T-cell (primary cell): Measurements from ENCODE around the gene P2RX5. TPM values are rescaled to one million over a fixed set of nuclear protein-coding genes. Genes with fewer than 3 reads are reported as not detected.
A peak's percentile ranks its signal among the peaks of the same experiment; 100 is the strongest.

ENCODE experiments used
- ATAC-seq, 4 experiments: fragments of 200-7000 bp in 3 of 4; fragments of 150-1000 bp in 1 of 4; cut with Tn5 transposase; replicated peaks in 1 of 4; 1 replicate in 3 of 4; 2 replicates in 1 of 4; pipeline ENCODE4 v1.10.0; 2021; ENCODE audit warnings: moderate library complexity in 3 of 4, mild to moderate bottlenecking in 2 of 4, moderate number of reproducible peaks in 1 of 4
- CTCF ChIA-PET, 2 donors: fragments of 300-600 bp; sonication (Branson Sonifier 250); formaldehyde crosslinking; loops; one replicate each; lab custom pipeline; 2022; ENCODE audit warnings: antibody characterized with exemption in 2 of 2; lab: Charles Lee
- POLR2A ChIA-PET, 2 donors: fragments of 300-600 bp; sonication (Branson Sonifier 250); formaldehyde crosslinking; loops; one replicate each; lab custom pipeline; 2022; ENCODE audit warnings: antibody characterized with exemption in 2 of 2; lab: Charles Lee
- DNase-seq, 35 experiments: peaks; one replicate each; pipeline versions ENCODE4 v3.0.0 to v3.0.0-alpha.2; 2013 to 2023
- H3K27ac ChIP-seq: one replicate; pipeline ENCODE4 v1.5.1; 2013; ENCODE audit warnings: low read length
- H3K27me3 ChIP-seq, 2 experiments: replicated peaks in 1 of 2; 1 replicate in 1 of 2; 2 replicates in 1 of 2; pipeline versions ENCODE4 v1.6.1 to v1.7.0; 2013; ENCODE audit warnings: low read length in 1 of 2, mixed read lengths in 1 of 2; ENCODE audit not compliant: control insufficient read depth in 2 of 2, insufficient read depth in 2 of 2; ENCODE audit errors: extremely low read depth in 1 of 2
- H3K36me3 ChIP-seq, 2 donors: 1 replicate in 1 of 2; 2 replicates in 1 of 2; pipeline versions ENCODE4 v1.6.1 to v1.7.0; 2013; ENCODE audit warnings: low read length in 1 of 2; ENCODE audit not compliant: control insufficient read depth in 2 of 2, insufficient read depth in 1 of 2; ENCODE audit errors: extremely low read depth in 1 of 2
- H3K4me1 ChIP-seq, 2 experiments: 1 replicate in 1 of 2; 2 replicates in 1 of 2; pipeline versions ENCODE4 v1.6.1 to v1.7.0; 2013; ENCODE audit warnings: low read length in 2 of 2, mixed read lengths in 1 of 2; ENCODE audit not compliant: insufficient read depth in 2 of 2, control insufficient read depth in 1 of 2; ENCODE audit errors: extremely low read depth in 1 of 2
- H3K4me3 ChIP-seq, 2 donors: 1 replicate in 1 of 2; 2 replicates in 1 of 2; pipeline versions ENCODE4 v1.5.1 to v1.7.0; 2013; ENCODE audit warnings: mild to moderate bottlenecking in 2 of 2, low read length in 1 of 2, moderate library complexity in 1 of 2; ENCODE audit not compliant: control insufficient read depth in 1 of 2; ENCODE audit errors: extremely low read depth in 1 of 2
- H3K9me3 ChIP-seq: 2 replicates; pipeline ENCODE4 v1.7.0; 2013
- H3K27ac Mint-ChIP-seq, 2 donors: one replicate each; pipeline ENCODE4 v1.8.0; 2020 to 2021; ENCODE audit warnings: mild to moderate bottlenecking in 2 of 2, mixed read lengths in 2 of 2
- H3K27me3 Mint-ChIP-seq, 2 donors: one replicate each; pipeline ENCODE4 v1.8.0; 2021 to 2022; ENCODE audit warnings: mixed read lengths in 2 of 2
- H3K36me3 Mint-ChIP-seq: one replicate; pipeline ENCODE4 v1.8.0; 2021; ENCODE audit warnings: mixed read lengths
- H3K4me1 Mint-ChIP-seq, 3 donors: one replicate each; pipeline ENCODE4 v1.8.0; 2020 to 2022; ENCODE audit warnings: mixed read lengths in 3 of 3, mild to moderate bottlenecking in 1 of 3
- H3K4me3 Mint-ChIP-seq, 3 donors: one replicate each; pipeline ENCODE4 v1.8.0; 2020 to 2022; ENCODE audit warnings: mild to moderate bottlenecking in 3 of 3, mixed read lengths in 3 of 3, moderate library complexity in 3 of 3
- H3K9me3 Mint-ChIP-seq, 3 donors: one replicate each; pipeline ENCODE4 v1.8.0; 2020 to 2022; ENCODE audit warnings: mixed read lengths in 3 of 3
- WGBS: methylation state at CpG from one replicate; pipeline ENCODE4 v1.1.5; 2013; ENCODE audit warnings: missing lambda C conversion rate; ENCODE audit not compliant: insufficient coverage; 5-methylcytosine and 5-hydroxymethylcytosine counted together
- total RNA-seq, 35 experiments: library from RNA in 6 of 35; stranded (reverse) in 6 of 35; fragments of 120-200 nt in 1 of 35; gene quantifications; one replicate each; pipeline versions ENCODE4 v1.2.1 to v1.2.4 and lab custom pipeline; 2013 to 2026

Gene P2RX5
- total RNA-seq, 5 donors from 2014 or later (not counting 1 experiment from before 2014, with no cell fraction given): 19.6 to 35.6 (median 29.9) TPM

GRCh38 chr17:3690094-3690715, 5.8 kb downstream of the P2RX5 start:
- no peak for ATAC-seq

DNA sequence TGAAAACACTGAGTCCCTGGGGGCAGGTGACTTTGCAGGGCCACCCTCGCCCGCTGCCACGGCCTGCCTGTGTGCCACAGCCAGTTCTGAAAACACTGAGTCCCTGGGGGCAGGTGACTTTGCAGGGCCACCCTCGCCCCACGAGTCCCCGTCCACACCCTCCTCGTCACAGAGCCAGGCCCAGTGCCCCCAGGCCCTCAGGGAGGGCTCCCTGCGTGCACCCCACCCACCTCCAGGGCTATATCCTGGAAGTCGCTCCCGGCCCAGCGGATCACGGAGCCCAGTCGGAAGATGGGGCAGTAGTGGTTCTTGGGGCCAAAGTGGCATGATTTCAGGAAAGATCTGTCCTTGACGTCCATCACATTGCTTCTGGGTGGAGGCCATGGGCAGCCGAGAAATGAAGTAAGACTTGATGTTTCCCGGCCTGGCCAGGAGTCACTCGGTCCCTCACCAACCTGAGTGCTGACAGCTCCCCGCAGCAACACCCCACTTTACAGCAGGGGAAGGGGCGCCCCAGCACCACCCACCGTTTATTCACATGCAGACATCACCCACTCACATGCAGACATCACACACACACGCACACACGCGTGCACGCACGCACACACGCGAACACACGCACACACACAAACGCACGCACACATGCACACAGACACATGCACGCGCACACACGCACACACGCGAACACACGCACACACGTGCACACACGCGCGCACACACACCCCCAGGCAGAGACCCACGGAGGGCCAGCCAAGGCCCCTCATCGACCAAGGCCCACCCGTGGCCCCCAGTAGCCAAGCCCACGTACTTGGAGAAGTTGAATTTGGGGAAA, 6.5 kb downstream of the P2RX5 start:
- Mint-ChIP-seq H3K4me1 (peaks cover 11 to 30% (median 12%) of the 10 kb centered on the region in 3 donors), H3K27ac (no peak overlapping the region), H3K9me3 (no peaks in the 10 kb centered on the region), H3K4me3 (no peak overlapping the region), H3K36me3 (peaks cover 15% of the 10 kb centered on the region), H3K27me3 (no peaks in the 10 kb centered on the region)
- DNase-seq: no peak
- no peak overlapping the region for H3K27ac ChIP-seq
- ChIA-PET CTCF (no interaction called here), POLR2A (no interaction called here)
- ATAC-seq: no peak
- no peaks in the 10 kb centered on the region for H3K27me3 ChIP-seq
- H3K36me3 ChIP-seq: peaks cover 18 to 23% of the 10 kb centered on the region in 2 donors
- WGBS: 92% methylated on average over 32 of the region's 44 CpGs
- no peaks in the 10 kb centered on the region for H3K9me3 ChIP-seq
- H3K4me3 ChIP-seq: no peak overlapping the region
- peaks cover 2 to 13% of the 10 kb centered on the region in 2 experiments for H3K4me1 ChIP-seq

More at GRCh38 chr17:3690094-3690715, 5.8 kb downstream of the P2RX5 start:
- Histone ChIP-seq H3K4me3 (no peak overlapping the region), H3K9me3 (no peaks in the 10 kb centered on the region), H3K4me1 (peaks cover 2 to 20% of the 10 kb centered on the region in 2 experiments), H3K27me3 (no peaks in the 10 kb centered on the region), H3K36me3 (peaks cover 18 to 22% of the 10 kb centered on the region in 2 donors), H3K27ac (no peak overlapping the region)
- Mint-ChIP-seq H3K27ac (no peak overlapping the region), H3K36me3 (peaks cover 15% of the 10 kb centered on the region), H3K4me3 (no peak overlapping the region), H3K9me3 (no peaks in the 10 kb centered on the region), H3K27me3 (no peaks in the 10 kb centered on the region), H3K4me1 (peaks cover 15 to 35% (median 16%) of the 10 kb centered on the region in 3 donors)
- WGBS: 93% methylated on average over 15 of the region's 22 CpGs
- no peak for DNase-seq
- CTCF ChIA-PET: no interaction called here
- POLR2A ChIA-PET: no interaction called here

GRCh38 chr17:3688852-3689261, 7.1 kb downstream of the P2RX5 start:
- no peaks in the 10 kb centered on the region for H3K27me3 ChIP-seq
- ChIA-PET POLR2A (no interaction called here), CTCF (no interaction called here)
- H3K36me3 ChIP-seq: peaks cover 22 to 23% of the 10 kb centered on the region in 2 donors
- Mint-ChIP-seq H3K4me1 (peaks cover 5 to 24% (median 7%) of the 10 kb centered on the region in 3 donors), H3K27me3 (no peaks in the 10 kb centered on the region), H3K4me3 (no peak overlapping the region), H3K9me3 (no peaks in the 10 kb centered on the region), H3K27ac (no peak overlapping the region), H3K36me3 (peaks cover 15% of the 10 kb centered on the region)
- H3K4me3 ChIP-seq: no peak overlapping the region
- no peaks in the 10 kb centered on the region for H3K9me3 ChIP-seq
- ATAC-seq (no peak), DNase-seq (no peak)
- no peak overlapping the region for H3K27ac ChIP-seq
- 95% methylated on average over 9 of the region's 14 CpGs for WGBS
- H3K4me1 ChIP-seq: peaks cover 2 to 6% of the 10 kb centered on the region in 2 experiments

GRCh38 chr17:3688027-3688553, 7.9 kb downstream of the P2RX5 start:
- peaks cover 22 to 23% of the 10 kb centered on the region in 2 donors for H3K36me3 ChIP-seq
- H3K4me3 ChIP-seq: no peak overlapping the region
- Mint-ChIP-seq H3K36me3 (peaks cover 15% of the 10 kb centered on the region), H3K27me3 (no peaks in the 10 kb centered on the region), H3K27ac (no peak overlapping the region), H3K4me3 (no peak overlapping the region), H3K4me1 (peaks cover 5 to 21% (median 6%) of the 10 kb centered on the region in 3 donors), H3K9me3 (no peaks in the 10 kb centered on the region)
- no peak for ATAC-seq
- ChIA-PET POLR2A (no interaction called here), CTCF (no interaction called here)
- H3K4me1 ChIP-seq: peaks cover 2 to 4% of the 10 kb centered on the region in 2 experiments
- H3K27me3 ChIP-seq: no peaks in the 10 kb centered on the region
- no peaks in the 10 kb centered on the region for H3K9me3 ChIP-seq
- H3K27ac ChIP-seq: no peak overlapping the region
- 91% methylated on average over 19 of the region's 19 CpGs for WGBS
- DNase-seq: no peak

- H3K27ac Mint-ChIP-seq: no peak overlapping the region
- Histone ChIP-seq H3K27me3 (no peaks in the 10 kb centered on the region), H3K4me1 (peaks cover 0 to 14% of the 10 kb centered on the region in 2 experiments), H3K9me3 (no peaks in the 10 kb centered on the region), H3K36me3 (peaks cover 12 to 14% of the 10 kb centered on the region in 2 donors), H3K4me3 (no peak overlapping the region), H3K27ac (no peak overlapping the region)
- H3K27me3 Mint-ChIP-seq: no peaks in the 10 kb centered on the region
- POLR2A ChIA-PET: no interaction called here
- no peak for ATAC-seq
- H3K4me3 Mint-ChIP-seq: no peak overlapping the region
- DNase-seq: no peak
- WGBS: 90% methylated on average over 3 of the region's 13 CpGs
- peaks cover 12 to 23% (median 17%) of the 10 kb centered on the region in 3 donors for H3K4me1 Mint-ChIP-seq
- CTCF ChIA-PET: no interaction called here
- H3K36me3 Mint-ChIP-seq: peaks cover 5% of the 10 kb centered on the region
- no peaks in the 10 kb centered on the region for H3K9me3 Mint-ChIP-seq
These were observed 10.8 kb downstream of the P2RX5 start for GRCh38 chr17:3685174-3685573.

GRCh38 chr17:3683054-3683511, 12.9 kb downstream of the P2RX5 start:
- no peaks in the 10 kb centered on the region for H3K27me3 ChIP-seq
- POLR2A ChIA-PET: interaction anchor here in 1 of 2 donors (0.5 kb wide), 1 partner anchor 764 kb away, joined by 7 read pairs; no protein-coding TSS in a partner anchor
- peak overlapping the region in 1 of 2 donors; percentile 67 for H3K27ac Mint-ChIP-seq

More at GRCh38 chr17:3683054-3683511, 12.9 kb downstream of the P2RX5 start:
- Mint-ChIP-seq H3K4me3 (no peak overlapping the region), H3K36me3 (no peaks in the 10 kb centered on the region), H3K9me3 (no peaks in the 10 kb centered on the region), H3K4me1 (peaks cover 12 to 19% (median 17%) of the 10 kb centered on the region in 3 donors), H3K27me3 (no peaks in the 10 kb centered on the region)
- Histone ChIP-seq H3K9me3 (no peaks in the 10 kb centered on the region), H3K4me1 (peaks cover 0 to 19% of the 10 kb centered on the region in 2 experiments), H3K4me3 (no peak overlapping the region), H3K27ac (no peak overlapping the region), H3K36me3 (peaks cover 9 to 10% of the 10 kb centered on the region in 2 donors)
- peak; percentile 87 to 90 (median 89) for ATAC-seq
- CTCF ChIA-PET: interaction anchor here (0.7 to 1.5 kb wide), 5 partner anchors 12 to 163 kb away, joined by 3 to 4 read pairs (median 4); partner anchors contain the start of genes HASPIN (in 1 of the 2), NCBP3 (in 1 of the 2) and P2RX5 (in 1 of the 2)
- 48% methylated on average over 2 of the region's 10 CpGs for WGBS
- DNase-seq: peak in 32 of 35 experiments; percentile 20 to 79 (median 46)
